ENCODE measurements around the gene SESN3.
"Not testable (repeated sequence)": the region's sequence is repeated elsewhere in the genome, so short reads cannot be mapped to it uniquely, and the experiment has no call there.

The SESN3 gene

DNA sequence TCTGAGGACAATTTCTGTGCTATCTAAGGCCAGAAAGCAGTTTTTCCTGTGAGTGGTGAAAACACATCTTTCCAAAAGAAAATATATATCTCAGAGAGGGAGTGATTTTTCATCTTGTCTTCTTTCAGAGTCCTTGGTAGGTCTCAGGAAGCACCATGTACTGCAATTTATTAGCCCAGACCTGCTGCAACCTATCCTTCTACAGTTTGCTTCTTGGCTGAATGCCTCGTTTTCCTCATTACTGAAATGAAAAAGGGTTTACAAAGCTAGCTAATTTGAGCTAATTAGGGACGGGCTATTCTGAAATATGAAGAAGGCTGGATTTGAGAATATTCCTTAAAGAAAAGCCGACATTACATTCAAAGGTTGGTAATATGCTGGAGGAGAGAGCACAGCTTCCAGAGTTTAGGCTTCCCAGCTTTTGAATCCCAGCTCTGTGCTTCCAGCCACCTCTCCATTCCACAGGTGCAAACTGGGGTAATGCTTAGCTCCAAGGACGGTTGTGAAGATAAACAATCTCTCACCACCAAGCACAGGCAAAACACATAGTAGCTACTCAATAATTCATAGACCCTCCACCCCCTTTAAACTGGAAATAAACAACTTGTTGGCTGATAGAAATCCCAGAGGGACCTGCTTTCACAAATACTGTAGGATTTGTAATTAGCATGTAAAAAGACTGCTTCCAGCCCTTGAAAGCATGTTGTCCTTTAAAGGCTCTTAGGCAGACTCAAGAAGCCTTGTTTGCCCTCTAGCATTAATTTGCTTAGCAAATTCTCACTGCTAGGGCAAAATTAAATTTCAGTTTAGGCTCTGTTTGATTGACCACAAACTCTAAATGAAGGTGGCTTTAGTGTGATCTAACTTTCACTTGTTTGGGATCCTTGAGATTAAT is 24.5 kb upstream of the SESN3 start:
- TF ChIP-seq CTCF (IDR thresholded peaks at IDR 0.05; ENCODE audit: low read depth, low read length): no peak
- no peak overlapping the region for H3K4me3 ChIP-seq (ENCODE audit: low read depth, low read length)

GRCh38 chr11:95254716-95255115 is 23.7 kb upstream of the SESN3 start:
- TF ChIP-seq CTCF (IDR thresholded peaks at IDR 0.05; ENCODE audit: low read depth, low read length): no peak
- H3K4me3 ChIP-seq (ENCODE audit: low read depth, low read length): no peak overlapping the region

DNA sequence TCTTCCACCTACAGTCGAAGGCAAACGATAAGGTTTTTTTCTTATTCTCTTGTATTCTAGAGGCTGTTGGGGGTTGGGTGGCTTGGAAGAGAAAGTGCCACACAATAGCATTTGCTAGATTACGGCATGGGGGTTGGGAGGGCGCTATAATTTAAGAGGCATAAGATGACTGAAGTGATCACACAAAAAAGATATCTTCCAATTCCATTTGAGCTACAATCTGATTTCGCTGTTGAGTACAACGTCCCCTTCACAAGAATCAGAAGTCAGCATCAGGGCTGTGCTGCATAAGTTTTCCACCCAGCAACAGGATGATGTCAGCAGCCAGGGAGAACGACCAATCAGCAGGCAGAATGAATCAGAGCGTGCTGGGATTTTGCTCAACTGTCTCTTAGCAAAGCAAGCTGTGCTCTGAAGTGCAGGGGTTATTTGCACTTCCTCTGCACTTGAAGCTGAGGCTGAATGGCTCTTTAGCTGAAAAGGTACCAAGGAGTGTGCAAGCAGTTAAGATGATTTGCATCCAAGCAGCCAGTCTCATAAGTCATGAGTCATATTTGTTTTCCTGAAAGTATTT is 23.2 kb upstream of the SESN3 start:
- peak overlapping the region; percentile 27; the same call in 1 of the 2 replicates for H3K4me3 ChIP-seq (ENCODE audit: low read depth, low read length)
- TF ChIP-seq CTCF (IDR thresholded peaks at IDR 0.05; ENCODE audit: low read depth, low read length): no peak

- no peak overlapping the region for H3K4me3 ChIP-seq (ENCODE audit: low read depth, low read length)
- no peak for TF ChIP-seq CTCF (IDR thresholded peaks at IDR 0.05; ENCODE audit: low read depth, low read length)
Observed at GRCh38 chr11:95253141-95253540, 22.1 kb upstream of the SESN3 start.

DNA sequence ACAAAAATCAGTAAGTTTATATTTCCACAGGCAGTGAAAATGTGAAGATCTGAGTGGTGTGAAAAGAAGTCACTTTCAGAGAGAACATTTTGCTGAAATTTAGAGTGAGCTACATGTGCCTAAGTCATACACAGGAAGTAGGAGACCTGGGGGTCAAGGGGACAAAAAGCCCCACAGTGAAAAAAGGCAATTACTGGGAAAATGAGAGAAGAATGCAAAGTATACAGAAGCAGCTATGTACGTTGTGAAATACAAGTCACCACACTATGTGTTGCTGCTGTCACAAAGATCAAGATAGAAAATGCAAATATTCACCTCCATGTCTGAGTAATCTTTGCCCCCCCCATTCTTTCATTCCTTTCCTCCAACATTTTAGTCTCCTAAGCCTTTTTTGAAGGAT is 21.6 kb upstream of the SESN3 start:
- H3K4me3 ChIP-seq (ENCODE audit: low read depth, low read length): no peak overlapping the region
- TF ChIP-seq CTCF (IDR thresholded peaks at IDR 0.05; ENCODE audit: low read depth, low read length): no peak

DNA sequence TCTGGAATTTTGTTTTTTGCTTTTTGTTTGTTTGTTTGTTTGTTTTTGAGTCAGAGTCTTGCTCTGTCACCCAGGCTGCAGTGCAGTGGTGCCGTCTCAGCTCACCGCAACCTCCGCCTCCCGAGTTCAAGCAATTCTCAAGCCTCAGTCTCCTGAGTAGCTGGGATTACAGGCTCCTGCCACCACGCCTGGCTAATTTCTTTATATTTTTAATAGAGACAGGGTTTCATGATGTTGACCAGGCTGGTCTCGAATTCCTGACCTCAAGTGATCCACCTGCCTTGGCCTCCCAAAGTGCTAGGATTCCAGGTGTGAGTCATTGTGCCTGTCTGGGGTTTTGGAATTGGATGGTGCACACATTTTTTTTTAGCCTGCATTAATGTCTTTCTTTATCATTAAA is 20.9 kb upstream of the SESN3 start:
- not testable (repeated sequence) for H3K4me3 ChIP-seq (ENCODE audit: low read depth, low read length)

DNA sequence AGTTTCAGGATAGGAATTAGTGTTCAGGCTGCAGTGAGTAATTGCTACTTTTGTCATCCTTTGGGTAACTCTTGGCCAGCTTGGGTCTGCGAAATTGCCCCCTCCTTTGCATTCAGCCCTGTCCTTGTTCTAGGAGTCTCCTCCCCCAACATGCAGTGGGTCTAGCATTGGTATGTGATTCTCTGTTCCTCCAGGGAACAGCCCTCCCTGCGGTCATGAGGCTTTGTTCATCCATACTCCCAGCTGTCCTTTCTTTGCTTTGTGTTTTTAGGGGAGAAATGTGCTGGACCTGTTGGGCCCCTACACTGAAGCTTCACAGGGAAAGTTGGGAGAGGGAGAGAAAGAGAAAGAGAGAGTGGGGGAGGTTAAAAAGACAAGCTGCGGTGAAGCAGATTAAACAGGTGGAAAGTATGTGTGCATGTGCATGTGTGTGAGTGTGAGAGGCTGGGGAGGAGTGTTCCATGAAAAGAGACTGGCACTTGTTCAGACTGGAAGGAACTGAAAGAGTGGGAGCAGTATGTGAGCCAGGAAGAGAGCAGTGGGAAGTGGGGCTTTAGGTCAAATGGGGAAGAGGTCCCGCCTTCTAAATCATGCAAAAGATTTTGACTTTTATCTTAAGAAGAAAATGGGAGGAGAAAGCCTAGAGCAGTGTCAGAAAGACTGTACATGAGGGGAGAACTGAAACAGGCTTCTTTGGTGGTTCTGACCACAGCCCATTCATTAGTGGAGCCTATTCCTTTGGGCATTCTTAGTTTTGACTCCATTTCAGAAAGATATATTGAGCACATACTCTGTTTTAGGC is 17.9 kb upstream of the SESN3 start:
- TF ChIP-seq CTCF (IDR thresholded peaks at IDR 0.05; ENCODE audit: low read depth, low read length): no peak
- H3K4me3 ChIP-seq (ENCODE audit: low read depth, low read length): no peak overlapping the region

Measured in WI38 (cell line).